ENCODE measurements around the gene SLC2A10.

SLC2A10 gene

GRCh38 chr20:46764068-46764467 is 54.6 kb downstream of the SLC2A10 start:
- DNase-seq (ENCODE audit: low read depth): no peak
- no peak for TF ChIP-seq CTCF (IDR thresholded peaks at IDR 0.05; ENCODE audit: insufficient read depth, low read depth, low read length, missing control alignments)
- H3K4me3 ChIP-seq (ENCODE audit: low read depth, low read length): no peak overlapping the region

DNA sequence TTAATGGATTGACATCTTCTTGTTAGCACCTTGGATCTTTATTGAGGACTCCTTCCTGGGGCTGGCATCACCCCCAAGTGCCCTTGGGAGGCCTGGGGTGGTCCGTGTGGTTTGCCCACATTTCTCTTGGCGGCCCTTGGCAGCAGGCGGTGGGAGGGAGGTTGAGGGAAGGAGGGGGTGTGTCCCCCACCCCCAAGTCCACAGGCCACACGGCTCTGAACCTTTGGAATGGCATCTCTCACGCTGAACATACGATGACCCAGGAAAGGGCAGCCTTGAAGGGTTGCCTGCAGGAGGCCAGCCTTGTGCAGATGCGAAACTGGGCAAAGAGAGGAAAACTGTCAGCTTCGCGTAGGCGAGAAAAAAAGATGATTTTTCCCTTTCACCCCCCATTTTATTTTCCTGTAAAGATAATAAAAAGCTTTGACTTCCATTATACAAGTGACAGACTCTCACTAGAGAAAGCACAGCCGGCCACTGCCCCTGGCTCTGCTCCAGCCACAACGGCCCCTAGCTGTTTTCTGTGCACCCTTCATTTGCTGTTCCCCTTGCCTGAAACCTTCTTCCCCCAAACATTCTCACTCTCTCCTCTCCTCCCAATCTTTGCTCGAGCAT is 56.2 kb downstream of the SLC2A10 start:
- no peak for TF ChIP-seq CTCF (IDR thresholded peaks at IDR 0.05; ENCODE audit: insufficient read depth, low read depth, low read length, missing control alignments)
- H3K4me3 ChIP-seq (ENCODE audit: low read depth, low read length): no peak overlapping the region
- no peak for DNase-seq (ENCODE audit: low read depth)

DNA sequence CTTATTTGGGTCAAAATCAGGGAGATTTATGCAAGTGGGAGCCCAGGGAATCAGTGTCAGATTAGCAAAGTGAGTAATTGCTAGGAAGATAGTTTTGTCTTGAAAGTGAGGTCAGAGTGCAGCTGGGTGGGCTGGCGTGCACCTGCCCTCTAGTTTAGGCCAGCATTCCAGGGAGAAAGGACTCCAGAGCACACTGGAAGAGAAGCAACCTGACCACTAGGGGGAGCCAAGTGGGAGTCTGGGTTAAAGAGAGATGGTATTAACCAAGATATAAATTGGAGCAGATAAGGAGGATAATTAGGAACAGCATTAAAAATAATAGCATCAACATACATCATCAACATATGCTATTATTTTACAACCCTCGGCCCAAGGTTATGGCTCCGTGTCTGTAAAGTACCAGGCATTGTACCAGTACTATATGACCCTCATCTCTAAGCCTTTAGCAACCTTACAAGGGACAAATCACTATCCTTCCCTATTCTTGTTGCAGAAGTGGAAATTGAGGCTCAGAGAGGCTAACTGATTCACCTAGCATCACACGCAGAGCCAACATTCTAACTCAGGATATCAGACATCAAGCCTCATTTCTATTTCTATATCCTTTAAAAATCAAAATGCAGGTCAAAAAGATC is 57.8 kb downstream of the SLC2A10 start:
- no peak overlapping the region for H3K4me3 ChIP-seq (ENCODE audit: low read depth, low read length)
- DNase-seq (ENCODE audit: low read depth): peak; percentile 52
- peak; percentile 73 for TF ChIP-seq CTCF (IDR thresholded peaks at IDR 0.05; ENCODE audit: insufficient read depth, low read depth, low read length, missing control alignments)

DNA sequence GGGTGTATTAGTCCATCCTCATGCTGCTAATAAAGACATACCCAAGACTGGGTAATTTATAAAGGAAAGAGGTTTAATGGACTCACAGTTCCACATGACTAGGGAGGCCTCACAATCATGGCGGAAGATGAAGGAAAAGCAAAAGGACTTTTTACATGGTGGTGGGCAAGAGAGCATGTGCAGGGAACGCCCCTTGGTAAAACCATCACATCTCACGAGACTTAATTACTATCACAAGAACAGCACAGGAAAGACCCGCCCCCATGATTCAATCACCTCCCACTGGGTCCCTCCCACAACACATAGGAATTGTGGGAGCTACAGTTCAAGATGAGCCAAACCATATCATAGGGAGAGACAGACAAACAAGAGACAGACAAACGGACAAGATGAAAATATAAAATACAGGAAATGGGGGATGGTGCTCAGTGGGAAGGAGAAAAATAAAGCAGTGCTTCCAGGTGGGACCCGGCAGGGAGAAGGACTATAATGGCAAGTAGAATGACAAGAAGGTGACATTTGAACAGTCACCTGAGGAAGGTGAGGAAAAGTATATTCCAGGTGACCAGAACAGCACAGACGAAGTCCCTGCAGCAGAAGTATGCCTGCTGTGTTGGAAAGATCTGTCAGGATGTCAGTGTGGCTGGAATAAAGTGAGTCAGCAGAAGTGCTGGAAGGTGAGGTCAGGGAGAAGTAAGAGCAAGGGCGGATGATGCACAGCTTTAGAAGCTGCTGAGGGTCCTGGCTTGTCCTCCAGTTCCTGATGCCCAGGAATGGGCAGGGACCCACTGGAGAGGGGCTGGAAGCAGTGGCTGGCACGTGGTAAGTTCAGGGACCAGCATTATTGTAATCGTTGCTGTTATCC is 61.1 kb downstream of the SLC2A10 start:
- no peak for DNase-seq (ENCODE audit: low read depth)
- TF ChIP-seq CTCF (IDR thresholded peaks at IDR 0.05; ENCODE audit: insufficient read depth, low read depth, low read length, missing control alignments): no peak
- no peak overlapping the region for H3K4me3 ChIP-seq (ENCODE audit: low read depth, low read length)

GRCh38 chr20:46771195-46771588 is 61.7 kb downstream of the SLC2A10 start:
- no peak for TF ChIP-seq CTCF (IDR thresholded peaks at IDR 0.05; ENCODE audit: insufficient read depth, low read depth, low read length, missing control alignments)
- DNase-seq (ENCODE audit: low read depth): no peak
- no peak overlapping the region for H3K4me3 ChIP-seq (ENCODE audit: low read depth, low read length)

DNA sequence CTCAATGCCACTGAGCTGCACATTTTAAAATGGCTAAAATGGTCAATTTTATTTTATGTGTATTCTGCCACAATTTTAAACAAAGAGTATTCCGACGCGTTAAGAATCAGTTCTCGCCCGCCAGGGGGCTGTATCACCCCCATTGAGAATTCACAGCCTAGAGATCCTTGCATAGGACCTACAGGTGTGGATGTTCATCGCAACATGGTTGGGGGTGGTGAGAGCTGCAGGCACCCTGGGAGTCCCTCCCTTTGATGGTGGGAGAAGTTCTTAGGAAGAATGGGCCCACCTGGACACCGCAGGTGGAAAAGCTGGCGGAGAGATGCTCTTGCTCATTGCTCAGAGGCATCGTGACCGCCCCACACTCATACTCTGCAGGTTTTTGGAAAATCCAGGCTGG is 63.5 kb downstream of the SLC2A10 start:
- H3K4me3 ChIP-seq (ENCODE audit: low read depth, low read length): no peak overlapping the region
- peak; percentile 19 for TF ChIP-seq CTCF (IDR thresholded peaks at IDR 0.05; ENCODE audit: insufficient read depth, low read depth, low read length, missing control alignments)
- DNase-seq (ENCODE audit: low read depth): peak; percentile 34

All from GM12865 (cell line).